PC-3 (cell line): ENCODE data around the gene CCR9. TPM values are rescaled to one million over a fixed set of nuclear protein-coding genes. Genes with fewer than 3 reads are reported as not detected.

Experiments used
- ATAC-seq: fragments of 200-7000 bp; cut with Tn5 transposase; 2 replicates; pipeline ENCODE4 v1.9.1; 2020; ENCODE audit warnings: mild to moderate bottlenecking, moderate library complexity
- BruUV-seq: library from RNA; stranded (reverse); fragments of 400-500 nt; replicated peaks from 2 replicates; lab custom pipeline; 2021; lab: Mats Ljungman, UMichigan
- CTCF ChIA-PET: fragments of 300-600 bp; sonication (Branson Sonifier 250); formaldehyde crosslinking; loops from one replicate; lab custom pipeline; 2022; ENCODE audit warnings: antibody characterized with exemption; lab: Charles Lee
- POLR2A ChIA-PET: fragments of 300-600 bp; sonication (Branson Sonifier 250); formaldehyde crosslinking; loops from one replicate; lab custom pipeline; 2022; ENCODE audit warnings: antibody characterized with exemption; ENCODE audit not compliant: unreplicated experiment; lab: Charles Lee
- DNase-seq: peaks from one replicate; pipeline ENCODE4 v3.0.0-alpha.2; 2015
- H2AFZ ChIP-seq: fragments of 300-600 bp; sonication (generic); 2 replicates; pipeline ENCODE4 v1.6.0; 2016; ENCODE audit warnings: antibody characterized with exemption, low read length
- H3F3A ChIP-seq: fragments of 300-600 bp; sonication (generic); one replicate; pipeline ENCODE4 v1.6.0; 2017; ENCODE audit warnings: antibody characterized with exemption, low read length, control low read depth, mild to moderate bottlenecking; ENCODE audit not compliant: unreplicated experiment
- H3K27ac ChIP-seq: fragments of 300-600 bp; sonication (generic); 2 replicates; pipeline ENCODE4 v1.5.1; 2016; ENCODE audit warnings: mild to moderate bottlenecking, low read length
- H3K27me3 ChIP-seq: fragments of 300-600 bp; sonication (generic); 2 replicates; pipeline ENCODE4 v1.6.1; 2016; ENCODE audit warnings: low read length, mixed read lengths
- H3K36me3 ChIP-seq: fragments of 300-600 bp; sonication (generic); 2 replicates; pipeline ENCODE4 v1.6.1; 2016; ENCODE audit warnings: low read depth, mixed run types, low read length, mixed read lengths
- H3K4me1 ChIP-seq: fragments of 300-600 bp; sonication (generic); 2 replicates; pipeline ENCODE4 v1.5.1; 2016; ENCODE audit warnings: low read length; ENCODE audit not compliant: insufficient read depth
- H3K4me2 ChIP-seq: fragments of 300-600 bp; sonication (generic); 2 replicates; pipeline ENCODE4 v1.6.0; 2016; ENCODE audit warnings: low read length
- H3K4me3 ChIP-seq: fragments of 300-600 bp; sonication (generic); 2 replicates; pipeline ENCODE4 v1.5.1; 2016; ENCODE audit warnings: mild to moderate bottlenecking, low read length, mixed read lengths
- H3K79me2 ChIP-seq: fragments of 300-600 bp; sonication (generic); 2 replicates; pipeline ENCODE4 v1.6.1; 2017; ENCODE audit warnings: low read length, mixed read lengths
- H3K9ac ChIP-seq: fragments of 300-600 bp; sonication (generic); 2 replicates; pipeline ENCODE4 v1.6.0; 2016; ENCODE audit warnings: mild to moderate bottlenecking, low read length
- H3K9me2 ChIP-seq: fragments of 300-600 bp; sonication (generic); replicated peaks from 2 replicates; pipeline ENCODE4 v1.6.1; 2016; ENCODE audit warnings: mixed run types, low read length, mixed read lengths
- H3K9me3 ChIP-seq: fragments of 300-600 bp; sonication (generic); 2 replicates; pipeline ENCODE4 v1.6.1; 2016; ENCODE audit warnings: low read length, mixed read lengths
- H4K20me1 ChIP-seq: fragments of 300-600 bp; sonication (generic); 2 replicates; pipeline ENCODE4 v1.6.1; 2016; ENCODE audit warnings: low read length, mixed read lengths
- EZH2 ChIP-seq: fragments of 300-600 bp; sonication (generic); IDR thresholded peaks from one replicate; pipeline ENCODE4 v1.6.1; 2017; ENCODE audit warnings: antibody characterized with exemption, mild to moderate bottlenecking, low read length; ENCODE audit not compliant: unreplicated experiment
- EZH2phosphoT487 ChIP-seq: fragments of 300-600 bp; sonication (generic); IDR thresholded peaks from 2 replicates; pipeline ENCODE4 v1.6.1; 2018; ENCODE audit warnings: mild to moderate bottlenecking, antibody characterized with exemption, low read length, borderline replicate concordance
- intact Hi-C: fragments of 100-400 bp; cut with micrococcal nuclease; formaldehyde crosslinking; loops from 2 replicates; pipeline ENCODE4 v1.9.0; 2023
- total RNA-seq: library from RNA; depleted of rRNA; stranded (reverse); fragments of >200 nt; gene quantifications from 2 replicates; pipeline ENCODE4 v1.2.3, GENCODE V29; 2014
- TF ChIP-seq, protein P1 (sequence below): fragments of 300-600 bp; sonication (generic); conservative IDR thresholded peaks from 2 replicates; pipeline ENCODE4 v1.5.1; 2017; ENCODE audit warnings: antibody characterized with exemption, low read depth, mild to moderate bottlenecking, low read length

The CCR9 gene
- total RNA-seq, 1 experiment from 2014 or later, result not detected

DNA sequence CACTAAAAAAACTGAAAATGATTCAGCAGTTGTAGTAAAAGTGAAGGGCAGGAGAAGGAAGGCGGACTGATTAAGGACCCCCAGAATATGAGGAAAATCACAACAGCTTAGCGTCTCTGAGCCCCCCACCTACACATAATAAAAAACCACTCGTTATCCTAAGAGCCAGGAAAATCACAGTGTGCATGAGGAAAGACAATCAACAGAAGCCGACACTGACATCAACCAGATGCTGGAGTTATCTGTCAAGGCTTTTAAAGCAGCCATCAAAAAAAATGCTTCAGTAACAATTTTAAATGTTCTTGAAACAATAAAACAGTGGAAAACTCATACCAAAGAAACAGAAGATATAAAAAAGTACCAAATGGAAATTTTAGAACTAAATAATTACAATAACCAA is 47.2 kb downstream of the CCR9 start:
- no peaks in the 10 kb centered on the region for H3K9me2 ChIP-seq
- intact Hi-C loops, result no loop called here
- peaks cover 18% of the 10 kb centered on the region for H3K36me3 ChIP-seq
- no peak for ATAC-seq
- H3K4me3 ChIP-seq, result no peak overlapping the region
- H3F3A ChIP-seq, result no peaks in the 10 kb centered on the region
- H3K79me2 ChIP-seq, result no peaks in the 10 kb centered on the region
- POLR2A ChIA-PET, result no interaction called here
- H3K9ac ChIP-seq, result no peak overlapping the region
- H3K4me2 ChIP-seq, result no peak overlapping the region
- no peak for DNase-seq
- no peaks in the 10 kb centered on the region for H3K27me3 ChIP-seq
- H4K20me1 ChIP-seq, result no peaks in the 10 kb centered on the region
- no peaks in the 10 kb centered on the region for H3K9me3 ChIP-seq
- no peak overlapping the region for H3K27ac ChIP-seq
- TF ChIP-seq, protein P1, sequence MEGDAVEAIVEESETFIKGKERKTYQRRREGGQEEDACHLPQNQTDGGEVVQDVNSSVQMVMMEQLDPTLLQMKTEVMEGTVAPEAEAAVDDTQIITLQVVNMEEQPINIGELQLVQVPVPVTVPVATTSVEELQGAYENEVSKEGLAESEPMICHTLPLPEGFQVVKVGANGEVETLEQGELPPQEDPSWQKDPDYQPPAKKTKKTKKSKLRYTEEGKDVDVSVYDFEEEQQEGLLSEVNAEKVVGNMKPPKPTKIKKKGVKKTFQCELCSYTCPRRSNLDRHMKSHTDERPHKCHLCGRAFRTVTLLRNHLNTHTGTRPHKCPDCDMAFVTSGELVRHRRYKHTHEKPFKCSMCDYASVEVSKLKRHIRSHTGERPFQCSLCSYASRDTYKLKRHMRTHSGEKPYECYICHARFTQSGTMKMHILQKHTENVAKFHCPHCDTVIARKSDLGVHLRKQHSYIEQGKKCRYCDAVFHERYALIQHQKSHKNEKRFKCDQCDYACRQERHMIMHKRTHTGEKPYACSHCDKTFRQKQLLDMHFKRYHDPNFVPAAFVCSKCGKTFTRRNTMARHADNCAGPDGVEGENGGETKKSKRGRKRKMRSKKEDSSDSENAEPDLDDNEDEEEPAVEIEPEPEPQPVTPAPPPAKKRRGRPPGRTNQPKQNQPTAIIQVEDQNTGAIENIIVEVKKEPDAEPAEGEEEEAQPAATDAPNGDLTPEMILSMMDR, result no peak
- TF ChIP-seq EZH2 (no peak), EZH2phosphoT487 (no peak)
- no TSS peak for BruUV-seq
- no peak overlapping the region for H2AFZ ChIP-seq
- H3K4me1 ChIP-seq, result no peaks in the 10 kb centered on the region
- CTCF ChIA-PET, result no interaction called here

DNA sequence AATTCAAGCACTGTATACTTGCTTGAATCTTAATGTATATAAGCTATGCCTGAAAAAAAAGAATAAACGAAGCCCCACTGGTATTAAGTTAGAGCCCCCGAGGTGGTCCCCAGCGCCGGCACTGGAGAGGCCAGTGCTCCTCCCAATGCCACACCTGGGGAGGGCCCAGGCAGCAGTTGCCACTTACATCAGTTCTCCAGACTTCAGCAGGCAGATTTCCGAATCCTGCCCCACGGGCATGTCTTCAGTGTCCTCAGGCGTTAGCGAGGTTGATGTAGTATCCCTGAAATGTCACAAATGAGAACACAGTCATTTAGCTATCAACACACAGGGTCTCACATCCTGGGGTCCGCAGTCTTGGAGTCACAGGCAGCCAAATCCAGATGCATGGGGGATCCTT is 49.9 kb downstream of the CCR9 start:
- ATAC-seq (no peak), DNase-seq (no peak)
- peaks cover 6% of the 10 kb centered on the region; the same call in 1 of the 2 replicates for H3K36me3 ChIP-seq
- no peak overlapping the region for H2AFZ ChIP-seq
- H3K4me3 ChIP-seq, result no peak overlapping the region
- no peaks in the 10 kb centered on the region for H3K27me3 ChIP-seq
- H3K79me2 ChIP-seq, result no peaks in the 10 kb centered on the region
- no peaks in the 10 kb centered on the region for H4K20me1 ChIP-seq
- no peaks in the 10 kb centered on the region for H3F3A ChIP-seq
- ChIA-PET CTCF (no interaction called here), POLR2A (no interaction called here)
- no peak overlapping the region for H3K27ac ChIP-seq
- no peaks in the 10 kb centered on the region for H3K9me2 ChIP-seq
- no peak overlapping the region for H3K9ac ChIP-seq
- H3K9me3 ChIP-seq, result no peaks in the 10 kb centered on the region
- intact Hi-C loops, result no loop called here
- peaks cover 9% of the 10 kb centered on the region for H3K4me1 ChIP-seq
- BruUV-seq, result no TSS peak
- H3K4me2 ChIP-seq, result no peak overlapping the region
- TF ChIP-seq EZH2 (no peak), EZH2phosphoT487 (no peak)
- TF ChIP-seq, protein P1, result no peak

DNA sequence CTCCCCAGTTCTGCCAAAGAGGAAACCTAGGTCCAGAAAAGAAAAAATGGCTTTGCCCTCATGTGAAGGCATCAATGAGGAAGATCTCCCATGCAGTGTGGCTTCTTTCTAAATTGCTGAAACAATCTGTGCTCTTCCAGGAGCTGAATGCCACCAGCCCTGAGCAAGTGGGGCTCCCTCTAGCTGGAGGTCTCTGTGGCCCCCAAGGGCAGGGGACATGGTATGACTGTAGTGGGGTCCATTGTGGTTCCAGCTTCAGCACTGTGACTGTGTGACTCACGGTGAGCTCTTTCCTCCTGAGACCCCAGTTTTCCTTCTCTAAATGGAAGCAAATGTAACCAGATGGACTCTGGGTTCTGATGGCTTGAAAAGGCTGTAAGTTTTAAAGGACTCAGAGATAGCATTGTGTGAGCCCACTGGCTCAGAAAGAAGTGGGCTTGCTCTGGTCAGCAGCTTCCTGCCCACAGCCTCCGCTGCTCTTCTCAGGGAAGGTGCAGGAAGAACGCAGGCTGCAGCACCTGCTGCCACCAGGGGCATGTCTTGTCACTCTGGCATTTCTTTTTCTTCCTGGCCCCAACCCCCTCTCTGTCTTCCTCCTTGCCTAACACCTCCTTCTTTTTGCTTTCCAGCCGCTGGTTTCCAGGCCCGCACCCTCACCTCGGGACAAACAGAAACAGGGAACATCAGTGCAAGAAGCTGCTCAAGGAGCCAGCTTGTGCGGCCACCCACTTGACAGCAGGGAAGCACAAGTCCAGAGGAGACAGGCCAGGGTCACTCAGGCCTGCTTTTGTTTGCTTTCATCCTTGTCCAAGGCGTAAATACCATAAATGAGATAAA is 51.1 kb downstream of the CCR9 start:
- Histone ChIP-seq H3K79me2 (no peaks in the 10 kb centered on the region), H3K9me3 (no peaks in the 10 kb centered on the region), H2AFZ (no peak overlapping the region), H4K20me1 (no peaks in the 10 kb centered on the region), H3K9me2 (no peaks in the 10 kb centered on the region), H3K4me2 (no peak overlapping the region), H3K36me3 (peaks cover 6% of the 10 kb centered on the region; the same call in 1 of the 2 replicates), H3K27me3 (no peaks in the 10 kb centered on the region), H3K4me3 (no peak overlapping the region), H3K4me1 (peaks cover 9% of the 10 kb centered on the region), H3F3A (no peaks in the 10 kb centered on the region), H3K27ac (no peak overlapping the region), H3K9ac (no peak overlapping the region)
- BruUV-seq, result no TSS peak
- TF ChIP-seq, protein P1, result no peak
- no peak for TF ChIP-seq EZH2phosphoT487
- no peak for TF ChIP-seq EZH2
- ATAC-seq, result no peak
- intact Hi-C loops, result loop anchor here (1.0 to 2.0 kb wide), 3 partner anchors 35 to 441 kb away; no protein-coding TSS in a partner anchor
- DNase-seq, result no peak
- ChIA-PET CTCF (interaction anchor here (0.5 to 0.6 kb wide), 2 partner anchors 107 to 139 kb away, joined by 3 to 5 read pairs; no protein-coding TSS in a partner anchor), POLR2A (no interaction called here)
